Natural killer cell (primary cell): ENCODE results near the gene HTD2. TPM values are rescaled to one million over a fixed set of nuclear protein-coding genes. Genes with fewer than 3 reads are reported as not detected.

Source experiments
- ATAC-seq, 3 donors: fragments of 150-1000 bp in 2 of 3; fragments of 200-7000 bp in 1 of 3; cut with Tn5 transposase; 1 replicate in 1 of 3; 2 replicates in 2 of 3; pipeline ENCODE4 v1.10.0; 2021; ENCODE audit warnings: mild to moderate bottlenecking in 2 of 3, moderate library complexity in 2 of 3
- DNase-seq, 2 donors: peaks; one replicate each; pipeline versions ENCODE4 v3.0.0 to v3.0.0-alpha.2; 2013 to 2021; ENCODE audit warnings: mixed read lengths in 1 of 2
- H3K27ac ChIP-seq: one replicate; pipeline ENCODE4 v1.5.1; 2013; ENCODE audit warnings: mild to moderate bottlenecking, low read length
- H3K27me3 ChIP-seq: one replicate; pipeline ENCODE4 v1.6.1; 2013; ENCODE audit warnings: low read length; ENCODE audit not compliant: control insufficient read depth, insufficient read depth
- H3K36me3 ChIP-seq: one replicate; pipeline ENCODE4 v1.6.1; 2013; ENCODE audit warnings: low read length; ENCODE audit not compliant: control insufficient read depth, insufficient read depth
- H3K4me1 ChIP-seq: one replicate; pipeline ENCODE4 v1.6.1; 2013; ENCODE audit warnings: low read length; ENCODE audit not compliant: control insufficient read depth, insufficient read depth
- H3K4me3 ChIP-seq: one replicate; pipeline ENCODE4 v1.5.1; 2013; ENCODE audit warnings: low read length
- H3K9me3 ChIP-seq: one replicate; pipeline ENCODE4 v1.6.1; 2013; ENCODE audit warnings: low read length; ENCODE audit not compliant: control insufficient read depth, insufficient read depth
- H3K27ac Mint-ChIP-seq, 2 donors: one replicate each; pipeline ENCODE4 v1.8.0; 2022; ENCODE audit warnings: mild to moderate bottlenecking in 2 of 2, mixed read lengths in 2 of 2, moderate library complexity in 1 of 2
- H3K27me3 Mint-ChIP-seq, 2 donors: one replicate each; pipeline ENCODE4 v1.8.0; 2022; ENCODE audit warnings: low read depth in 2 of 2, mixed read lengths in 2 of 2
- H3K36me3 Mint-ChIP-seq: one replicate; pipeline ENCODE4 v1.8.0; 2022; ENCODE audit warnings: mixed read lengths
- H3K4me1 Mint-ChIP-seq, 2 donors: one replicate each; pipeline ENCODE4 v1.8.0; 2022; ENCODE audit warnings: mixed read lengths in 2 of 2
- H3K4me3 Mint-ChIP-seq: one replicate; pipeline ENCODE4 v1.8.0; 2022; ENCODE audit warnings: mild to moderate bottlenecking, moderate library complexity, mixed read lengths
- H3K9me3 Mint-ChIP-seq, 2 donors: one replicate each; pipeline ENCODE4 v1.8.0; 2022; ENCODE audit warnings: mixed read lengths in 2 of 2
- CTCF ChIP-seq: fragments of 200-600 bp; IDR thresholded peaks from one replicate; pipeline ENCODE4 v1.8.0; 2022; ENCODE audit warnings: antibody characterized with exemption
- WGBS: methylation state at CpG from one replicate; pipeline ENCODE4 v1.1.7; 2013; ENCODE audit warnings: missing lambda C conversion rate; ENCODE audit not compliant: insufficient coverage; 5-methylcytosine and 5-hydroxymethylcytosine counted together
- intact Hi-C: fragments of 100-400 bp; cut with micrococcal nuclease; formaldehyde crosslinking; loops from one replicate; pipeline ENCODE4 v1.14.2; 2022
- total RNA-seq, 4 donors: library from RNA; stranded (reverse); fragments of 120-200 nt in 1 of 4; gene quantifications; one replicate each; pipeline versions ENCODE4 v1.2.3 to v1.2.4, GENCODE V29; 2013 to 2022

The HTD2 gene
- total RNA-seq, 3 donors from 2014 or later (not counting 1 experiment from before 2014, with no cell fraction given): 3.3 to 5.5 (median 3.7) TPM

- Histone ChIP-seq H3K4me1 (peaks cover 11% of the 10 kb centered on the region), H3K27me3 (no peaks in the 10 kb centered on the region), H3K36me3 (no peaks in the 10 kb centered on the region), H3K9me3 (no peaks in the 10 kb centered on the region), H3K4me3 (no peak overlapping the region), H3K27ac (no peak overlapping the region)
- TF ChIP-seq CTCF: no peak
- 97% methylated on average over 4 of the region's 5 CpGs for WGBS
- no peak overlapping the region for H3K27ac Mint-ChIP-seq
- no peaks in the 10 kb centered on the region for H3K9me3 Mint-ChIP-seq
- H3K4me1 Mint-ChIP-seq: peaks cover 16 to 28% of the 10 kb centered on the region in 2 donors
- no peaks in the 10 kb centered on the region for H3K36me3 Mint-ChIP-seq
- no peaks in the 10 kb centered on the region for H3K27me3 Mint-ChIP-seq
- intact Hi-C loops: no loop called here
- ATAC-seq: no peak
- no peak for DNase-seq
- H3K4me3 Mint-ChIP-seq: no peak overlapping the region
Measured at GRCh38 chr3:58329922-58330413, 23.6 kb downstream of the HTD2 start.

- Histone ChIP-seq H3K4me3 (no peak overlapping the region), H3K4me1 (peaks cover 13% of the 10 kb centered on the region), H3K36me3 (no peaks in the 10 kb centered on the region), H3K9me3 (no peaks in the 10 kb centered on the region), H3K27ac (no peak overlapping the region), H3K27me3 (no peaks in the 10 kb centered on the region)
- TF ChIP-seq CTCF: no peak
- WGBS: 96% methylated on average over 4 of the region's 4 CpGs
- intact Hi-C loops: loop anchor here (1.0 to 2.0 kb wide), 2 partner anchors 25 to 160 kb away; partner anchors contain the start of genes HTD2 and RPP14
- DNase-seq: no peak
- H3K27ac Mint-ChIP-seq: peak overlapping the region in 1 of 2 donors; percentile 91
- H3K27me3 Mint-ChIP-seq: no peaks in the 10 kb centered on the region
- H3K9me3 Mint-ChIP-seq: no peaks in the 10 kb centered on the region
- no peaks in the 10 kb centered on the region for H3K36me3 Mint-ChIP-seq
- peaks cover 33 to 45% of the 10 kb centered on the region in 2 donors for H3K4me1 Mint-ChIP-seq
- ATAC-seq: no peak
- H3K4me3 Mint-ChIP-seq: peak overlapping the region; percentile 81
Measured at GRCh38 chr3:58331593-58332152, 25.4 kb downstream of the HTD2 start.

- H3K4me1 ChIP-seq: peaks cover 13% of the 10 kb centered on the region
- H3K27me3 Mint-ChIP-seq: no peaks in the 10 kb centered on the region
- H3K9me3 ChIP-seq: no peaks in the 10 kb centered on the region
- peak within 1 kb of the TSS; percentile 81 for H3K4me3 ChIP-seq
- intact Hi-C loops: loop anchor here (1.0 to 2.0 kb wide), 2 partner anchors 26 to 159 kb away; partner anchors contain the start of genes HTD2 and RPP14
- peak; percentile 10 for TF ChIP-seq CTCF
- ATAC-seq (peak; percentile 79 to 93 (median 90)), DNase-seq (peak; percentile 84 to 85)
- 1% methylated on average over 79 of the region's 79 CpGs for WGBS
- H3K27me3 ChIP-seq: no peaks in the 10 kb centered on the region
- H3K27ac ChIP-seq: peak within 1 kb of the TSS; percentile 17
- peaks cover 33 to 45% of the 10 kb centered on the region in 2 donors for H3K4me1 Mint-ChIP-seq
- no peaks in the 10 kb centered on the region for H3K36me3 ChIP-seq
- no peaks in the 10 kb centered on the region for H3K9me3 Mint-ChIP-seq
- H3K4me3 Mint-ChIP-seq: peak within 1 kb of the TSS; percentile 99
- no peaks in the 10 kb centered on the region for H3K36me3 Mint-ChIP-seq
- H3K27ac Mint-ChIP-seq: peak within 1 kb of the TSS; percentile 87 to 91
Measured at GRCh38 chr3:58332575-58333188, 26.4 kb downstream of the HTD2 start, which contains the start of gene PXK. TSS of gene PXK (plus strand) at chr3:58332892. CDS start at chr3:58332989, 97 bp downstream.
